GM12878 (cell line): Measurements from ENCODE around the gene C2orf69. TPM values are rescaled to one million over a fixed set of nuclear protein-coding genes. Genes with fewer than 3 reads are reported as not detected.
A peak's percentile ranks its signal among the peaks of the same experiment; 100 is the strongest.

Source experiments
- ATAC-seq: fragments of 200-7000 bp; cut with Tn5 transposase; 3 replicates; pipeline ENCODE4 v1.9.1; 2020; ENCODE audit warnings: mild to moderate bottlenecking, moderate library complexity
- BruUV-seq: library from RNA; stranded (reverse); fragments of 400-500 nt; replicated peaks from 2 replicates; lab custom pipeline; 2021; lab: Mats Ljungman, UMichigan
- CTCF ChIA-PET: fragments of 300-600 bp; sonication (Branson Sonifier 250); formaldehyde crosslinking; extraction: SDS; loops from one replicate; lab custom pipeline; 2021; ENCODE audit warnings: inconsistent platforms; lab: Yijun Ruan, JAX
- POLR2A ChIA-PET: fragments of 350-600 bp; formaldehyde crosslinking; extraction: SDS; loops from one replicate; lab custom pipeline; 2021; ENCODE audit warnings: inconsistent platforms; lab: Charles Lee
- RAD21 ChIA-PET: fragments of 300-600 bp; sonication (Branson Sonifier 250); formaldehyde crosslinking; loops from one replicate; lab custom pipeline; 2023; ENCODE audit warnings: antibody characterized with exemption; ENCODE audit not compliant: unreplicated experiment; lab: Charles Lee
- SMC1A ChIA-PET: fragments of 300-600 bp; sonication (Branson Sonifier 250); formaldehyde crosslinking; loops from one replicate; lab custom pipeline; 2023; ENCODE audit not compliant: unreplicated experiment, uncharacterized antibody; lab: Charles Lee
- DNase-seq: peaks from one replicate; pipeline ENCODE4 v3.0.0-alpha.2; 2011; ENCODE audit warnings: low read depth, low spot score
- FAIRE-seq: peaks from 3 replicates; lab custom pipeline; 2011; peaks lifted over from hg19 to GRCh38; lab: Jason Lieb, UNC
- H2AFZ ChIP-seq: 2 replicates; pipeline ENCODE4 v1.6.0; 2011; ENCODE audit warnings: low read depth, low read length, control low read depth; ENCODE audit not compliant: control insufficient read depth
- H3K27ac ChIP-seq: 2 replicates; pipeline ENCODE4 v1.5.1; 2011; ENCODE audit warnings: control low read depth; ENCODE audit not compliant: control insufficient read depth, insufficient read depth
- H3K27me3 ChIP-seq, 2 experiments: replicated peaks in 1 of 2; 2 replicates each; pipeline versions ENCODE4 v1.6.0 to v1.6.1; 2011; ENCODE audit warnings: low read length in 1 of 2; ENCODE audit not compliant: control insufficient read depth in 2 of 2, insufficient read depth in 2 of 2
- H3K36me3 ChIP-seq, 2 experiments: 2 replicates each; pipeline ENCODE4 v1.5.1; 2011; ENCODE audit warnings: low read length in 1 of 2; ENCODE audit not compliant: control insufficient read depth in 2 of 2, insufficient read depth in 2 of 2
- H3K4me1 ChIP-seq: 2 replicates; pipeline ENCODE4 v1.6.1; 2011; ENCODE audit warnings: mild to moderate bottlenecking, low read length, moderate library complexity, mixed read lengths; ENCODE audit not compliant: control insufficient read depth, insufficient read depth
- H3K4me2 ChIP-seq: 2 replicates; pipeline ENCODE4 v1.6.0; 2011; ENCODE audit warnings: control low read depth; ENCODE audit not compliant: control insufficient read depth, insufficient read depth
- H3K4me3 ChIP-seq: fragments of 200-600 bp; sonication (generic); 2 replicates; pipeline ENCODE4 v1.5.1; 2016
- H3K79me2 ChIP-seq: 2 replicates; pipeline ENCODE4 v1.6.0; 2011; ENCODE audit warnings: low read length; ENCODE audit not compliant: control insufficient read depth, insufficient read depth
- H3K9ac ChIP-seq: 2 replicates; pipeline ENCODE4 v1.8.0; 2011; ENCODE audit warnings: low read length, control low read depth, mixed read lengths; ENCODE audit not compliant: control insufficient read depth, insufficient read depth
- H3K9me3 ChIP-seq: replicated peaks from 3 replicates; pipeline ENCODE4 v1.5.1; 2011; ENCODE audit warnings: mild to moderate bottlenecking, low read length; ENCODE audit not compliant: control insufficient read depth, insufficient read depth
- H4K20me1 ChIP-seq: 2 replicates; pipeline ENCODE4 v1.6.0; 2011; ENCODE audit not compliant: control insufficient read depth, insufficient read depth
- CREB1 ChIP-seq: IDR thresholded peaks from 2 replicates; pipeline ENCODE4 v1.6.1; 2012; ENCODE audit warnings: low read depth, mild to moderate bottlenecking, inconsistent platforms
- HDAC6 ChIP-seq: fragments of 200-600 bp; sonication (generic); IDR thresholded peaks from one replicate; pipeline ENCODE4 v1.8.0; 2017; ENCODE audit warnings: antibody characterized with exemption; ENCODE audit not compliant: unreplicated experiment
- HDGF ChIP-seq: fragments of 450-650 bp; IDR thresholded peaks from 2 replicates; pipeline ENCODE4 v1.6.1; 2016; ENCODE audit warnings: antibody characterized with exemption
- LARP7 ChIP-seq: fragments of 450-650 bp; IDR thresholded peaks from 2 replicates; pipeline ENCODE4 v1.6.1; 2017; ENCODE audit warnings: mild to moderate bottlenecking
- NFYB ChIP-seq: IDR thresholded peaks from 2 replicates; pipeline ENCODE4 v1.6.1; 2011; ENCODE audit warnings: low read depth, mild to moderate bottlenecking, low read length, improper control_type of control experiment, moderate library complexity; ENCODE audit not compliant: insufficient read depth
- NR2C2 ChIP-seq: IDR thresholded peaks from 2 replicates; pipeline ENCODE4 v1.6.1; 2011; ENCODE audit warnings: borderline replicate concordance, low read depth; ENCODE audit not compliant: control insufficient read depth, insufficient read length
- SMC3 ChIP-seq: IDR thresholded peaks from 2 replicates; pipeline ENCODE4 v1.6.1; 2011; ENCODE audit warnings: low read length, improper control_type of control experiment, borderline replicate concordance
- SP1 ChIP-seq: IDR thresholded peaks from one replicate; pipeline ENCODE4 v1.6.1; 2011; ENCODE audit warnings: low read depth, low read length
- SUZ12 ChIP-seq: fragments of 200-600 bp; sonication (generic); IDR thresholded peaks from one replicate; pipeline ENCODE4 v1.6.1; 2018; ENCODE audit warnings: antibody characterized with exemption, mild to moderate bottlenecking; ENCODE audit not compliant: unreplicated experiment
- TARDBP ChIP-seq: IDR thresholded peaks from 2 replicates; pipeline ENCODE4 v1.6.1; 2016; ENCODE audit warnings: borderline replicate concordance
- YBX1 ChIP-seq: fragments of 450-650 bp; IDR thresholded peaks from 2 replicates; pipeline ENCODE4 v1.6.1; 2016; ENCODE audit warnings: antibody characterized with exemption
- WGBS: methylation state at CpG from one replicate; pipeline ENCODE4 v1.1.6; 2016; ENCODE audit warnings: low lambda C conversion rate; ENCODE audit not compliant: insufficient replicate concordance, insufficient coverage; ENCODE audit errors: missing lambda C conversion rate; 5-methylcytosine and 5-hydroxymethylcytosine counted together
- in situ Hi-C: fragments of 300-500 bp; cut with MboI; formaldehyde crosslinking; loops from 9 replicates; pipeline ENCODE4 v1.14.3; 2018; ENCODE audit warnings: mixed read lengths
- intact Hi-C: fragments of 100-400 bp; cut with micrococcal nuclease; formaldehyde crosslinking; loops from one replicate; pipeline ENCODE4 v1.14.2; 2022; ENCODE audit not compliant: unreplicated experiment
- polyA plus RNA-seq, 11 experiments: library from polyadenylated mRNA; depleted of rRNA in 4 of 11; unstranded in 6 of 11; stranded (reverse) in 5 of 11; fragments of >200 nt; fragmentation: Nextera tagmentation in 4 of 11; fragmentation: Illumina TruSeq in 1 of 11; extraction: Ambion mirVana in 4 of 11; extraction: Trizol in 1 of 11; gene quantifications; 1 replicate in 1 of 11; 2 replicates in 10 of 11; pipeline versions ENCODE4 v1.2.1 to v1.2.3, GENCODE V29; 2011 to 2016; ENCODE audit warnings: inconsistent platforms in 2 of 11, missing spikeins in 2 of 11, low read depth in 1 of 11
- total RNA-seq, 4 experiments: library from RNA; depleted of rRNA in 3 of 4; stranded (reverse); fragments of >200 nt in 3 of 4; fragmentation: Illumina TruSeq in 1 of 4; extraction: Trizol in 1 of 4; gene quantifications; 2 replicates each; pipeline versions ENCODE4 v1.2.1 to v1.2.3, GENCODE V29; 2013 to 2021
- TF ChIP-seq, protein P1 (sequence below): IDR thresholded peaks from 2 replicates; pipeline ENCODE4 v1.6.1; 2011; ENCODE audit warnings: mild to moderate bottlenecking, low read depth, low read length, moderate library complexity; ENCODE audit not compliant: insufficient replicate concordance
- TF ChIP-seq, protein P2 (sequence below): fragments of 450-650 bp; IDR thresholded peaks from 2 replicates; pipeline ENCODE4 v1.6.1; 2017; ENCODE audit warnings: mild to moderate bottlenecking, moderate library complexity
- TF ChIP-seq, protein P3 (sequence below): fragments of 450-650 bp; formaldehyde crosslinking; IDR thresholded peaks from 2 replicates; pipeline ENCODE4 v1.4.0; 2022; ENCODE audit warnings: mild to moderate bottlenecking, moderate library complexity

C2orf69 gene
- total and polyA plus RNA-seq, 10 of the 15 experiments (the other 5 are each of a cell fraction or from before 2014, with no cell fraction given), result 6.3 to 20.3 (median 11.1) TPM

DNA sequence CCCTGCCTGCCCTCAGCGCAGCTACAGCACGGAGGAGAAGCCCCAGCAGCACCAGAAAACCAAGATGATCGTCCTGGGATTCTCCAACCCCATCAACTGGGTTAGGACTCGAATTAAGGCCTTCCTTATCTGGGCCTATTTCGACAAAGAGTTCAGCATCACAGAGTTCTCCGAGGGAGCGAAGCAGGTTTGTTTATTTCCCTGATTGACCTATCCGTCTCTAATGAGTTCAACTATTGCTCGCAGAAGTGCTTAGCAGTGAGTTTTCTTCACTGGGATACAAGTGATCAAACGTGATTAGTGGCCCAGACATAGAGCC, 44.9 kb downstream of the C2orf69 start (continued):
- TF ChIP-seq, protein P1, sequence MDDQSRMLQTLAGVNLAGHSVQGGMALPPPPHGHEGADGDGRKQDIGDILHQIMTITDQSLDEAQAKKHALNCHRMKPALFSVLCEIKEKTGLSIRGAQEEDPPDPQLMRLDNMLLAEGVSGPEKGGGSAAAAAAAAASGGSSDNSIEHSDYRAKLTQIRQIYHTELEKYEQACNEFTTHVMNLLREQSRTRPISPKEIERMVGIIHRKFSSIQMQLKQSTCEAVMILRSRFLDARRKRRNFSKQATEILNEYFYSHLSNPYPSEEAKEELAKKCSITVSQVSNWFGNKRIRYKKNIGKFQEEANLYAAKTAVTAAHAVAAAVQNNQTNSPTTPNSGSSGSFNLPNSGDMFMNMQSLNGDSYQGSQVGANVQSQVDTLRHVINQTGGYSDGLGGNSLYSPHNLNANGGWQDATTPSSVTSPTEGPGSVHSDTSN, result no peak
- TF ChIP-seq SP1 (no peak), TARDBP (no peak)

DNA sequence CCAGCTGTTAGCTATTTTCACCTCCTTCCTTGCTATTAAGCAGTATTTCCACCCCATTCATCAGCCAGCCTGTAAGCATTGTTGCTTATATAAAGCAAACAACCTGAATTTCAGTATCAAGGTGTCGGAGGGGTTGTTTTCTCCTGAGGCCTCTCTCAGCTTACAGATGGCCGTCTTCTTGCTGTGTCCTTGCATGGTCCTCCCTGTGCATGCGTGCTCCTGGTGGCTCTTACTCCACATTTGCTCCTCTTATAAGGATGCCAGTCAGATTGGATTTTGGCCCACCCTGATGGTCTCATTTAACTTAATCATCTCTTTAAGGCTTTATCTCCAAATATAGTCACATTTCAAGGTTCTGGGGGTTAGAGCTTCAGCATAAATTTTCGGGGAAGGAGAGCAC, 46.9 kb downstream of the C2orf69 start:
- BruUV-seq, result no TSS peak
- no peak for FAIRE-seq
- H3K9ac ChIP-seq, result no peak overlapping the region
- no peak for DNase-seq
- H3K4me2 ChIP-seq, result peak overlapping the region; percentile 70
- no peak for ATAC-seq
- in situ Hi-C loops (no loop called here), intact Hi-C loops (loop anchor here (10.0 kb wide), 2 partner anchors 857 to 1177 kb away; partner anchors contain the start of gene BZW1)
- H3K4me3 ChIP-seq, result no peak overlapping the region
- no peaks in the 10 kb centered on the region; the same call in 1 of the 2 replicates for H4K20me1 ChIP-seq
- CTCF ChIA-PET, result interaction anchor here (0.8 kb wide), 1 partner anchor 10 kb away, joined by 3 read pairs; no protein-coding TSS in a partner anchor
- SMC1A ChIA-PET, result interaction anchor here (1.1 kb wide), 1 partner anchor 9 kb away, joined by 3 read pairs; no protein-coding TSS in a partner anchor
- peaks cover 4% of the 10 kb centered on the region; the same call in 1 of the 2 replicates for H3K4me1 ChIP-seq
- no peaks in the 10 kb centered on the region for H3K9me3 ChIP-seq
- no peak overlapping the region for H2AFZ ChIP-seq
- POLR2A ChIA-PET, result interaction anchor here (0.5 to 0.8 kb wide), 3 partner anchors 11 to 910 kb away, joined by 3 to 8 read pairs (median 4); no protein-coding TSS in a partner anchor
- no peaks in the 10 kb centered on the region for H3K27me3 ChIP-seq
- peaks cover 2 to 5% of the 10 kb centered on the region in 2 experiments; a peak in 3 of 4 replicates for H3K36me3 ChIP-seq
- peaks cover 56% of the 10 kb centered on the region for H3K79me2 ChIP-seq
- 91% methylated on average over 4 of the region's 4 CpGs for WGBS
- H3K27ac ChIP-seq, result no peak overlapping the region
- RAD21 ChIA-PET, result no interaction called here
- TF ChIP-seq, protein P2, sequence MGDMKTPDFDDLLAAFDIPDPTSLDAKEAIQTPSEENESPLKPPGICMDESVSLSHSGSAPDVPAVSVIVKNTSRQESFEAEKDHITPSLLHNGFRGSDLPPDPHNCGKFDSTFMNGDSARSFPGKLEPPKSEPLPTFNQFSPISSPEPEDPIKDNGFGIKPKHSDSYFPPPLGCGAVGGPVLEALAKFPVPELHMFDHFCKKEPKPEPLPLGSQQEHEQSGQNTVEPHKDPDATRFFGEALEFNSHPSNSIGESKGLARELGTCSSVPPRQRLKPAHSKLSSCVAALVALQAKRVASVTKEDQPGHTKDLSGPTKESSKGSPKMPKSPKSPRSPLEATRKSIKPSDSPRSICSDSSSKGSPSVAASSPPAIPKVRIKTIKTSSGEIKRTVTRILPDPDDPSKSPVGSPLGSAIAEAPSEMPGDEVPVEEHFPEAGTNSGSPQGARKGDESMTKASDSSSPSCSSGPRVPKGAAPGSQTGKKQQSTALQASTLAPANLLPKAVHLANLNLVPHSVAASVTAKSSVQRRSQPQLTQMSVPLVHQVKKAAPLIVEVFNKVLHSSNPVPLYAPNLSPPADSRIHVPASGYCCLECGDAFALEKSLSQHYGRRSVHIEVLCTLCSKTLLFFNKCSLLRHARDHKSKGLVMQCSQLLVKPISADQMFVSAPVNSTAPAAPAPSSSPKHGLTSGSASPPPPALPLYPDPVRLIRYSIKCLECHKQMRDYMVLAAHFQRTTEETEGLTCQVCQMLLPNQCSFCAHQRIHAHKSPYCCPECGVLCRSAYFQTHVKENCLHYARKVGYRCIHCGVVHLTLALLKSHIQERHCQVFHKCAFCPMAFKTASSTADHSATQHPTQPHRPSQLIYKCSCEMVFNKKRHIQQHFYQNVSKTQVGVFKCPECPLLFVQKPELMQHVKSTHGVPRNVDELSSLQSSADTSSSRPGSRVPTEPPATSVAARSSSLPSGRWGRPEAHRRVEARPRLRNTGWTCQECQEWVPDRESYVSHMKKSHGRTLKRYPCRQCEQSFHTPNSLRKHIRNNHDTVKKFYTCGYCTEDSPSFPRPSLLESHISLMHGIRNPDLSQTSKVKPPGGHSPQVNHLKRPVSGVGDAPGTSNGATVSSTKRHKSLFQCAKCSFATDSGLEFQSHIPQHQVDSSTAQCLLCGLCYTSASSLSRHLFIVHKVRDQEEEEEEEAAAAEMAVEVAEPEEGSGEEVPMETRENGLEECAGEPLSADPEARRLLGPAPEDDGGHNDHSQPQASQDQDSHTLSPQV, result no peak
- TF ChIP-seq LARP7 (no peak), NR2C2 (no peak), SMC3 (no peak), CREB1 (no peak), HDGF (no peak), HDAC6 (no peak), NFYB (no peak), YBX1 (no peak), SUZ12 (no peak)
- TF ChIP-seq, protein P3, sequence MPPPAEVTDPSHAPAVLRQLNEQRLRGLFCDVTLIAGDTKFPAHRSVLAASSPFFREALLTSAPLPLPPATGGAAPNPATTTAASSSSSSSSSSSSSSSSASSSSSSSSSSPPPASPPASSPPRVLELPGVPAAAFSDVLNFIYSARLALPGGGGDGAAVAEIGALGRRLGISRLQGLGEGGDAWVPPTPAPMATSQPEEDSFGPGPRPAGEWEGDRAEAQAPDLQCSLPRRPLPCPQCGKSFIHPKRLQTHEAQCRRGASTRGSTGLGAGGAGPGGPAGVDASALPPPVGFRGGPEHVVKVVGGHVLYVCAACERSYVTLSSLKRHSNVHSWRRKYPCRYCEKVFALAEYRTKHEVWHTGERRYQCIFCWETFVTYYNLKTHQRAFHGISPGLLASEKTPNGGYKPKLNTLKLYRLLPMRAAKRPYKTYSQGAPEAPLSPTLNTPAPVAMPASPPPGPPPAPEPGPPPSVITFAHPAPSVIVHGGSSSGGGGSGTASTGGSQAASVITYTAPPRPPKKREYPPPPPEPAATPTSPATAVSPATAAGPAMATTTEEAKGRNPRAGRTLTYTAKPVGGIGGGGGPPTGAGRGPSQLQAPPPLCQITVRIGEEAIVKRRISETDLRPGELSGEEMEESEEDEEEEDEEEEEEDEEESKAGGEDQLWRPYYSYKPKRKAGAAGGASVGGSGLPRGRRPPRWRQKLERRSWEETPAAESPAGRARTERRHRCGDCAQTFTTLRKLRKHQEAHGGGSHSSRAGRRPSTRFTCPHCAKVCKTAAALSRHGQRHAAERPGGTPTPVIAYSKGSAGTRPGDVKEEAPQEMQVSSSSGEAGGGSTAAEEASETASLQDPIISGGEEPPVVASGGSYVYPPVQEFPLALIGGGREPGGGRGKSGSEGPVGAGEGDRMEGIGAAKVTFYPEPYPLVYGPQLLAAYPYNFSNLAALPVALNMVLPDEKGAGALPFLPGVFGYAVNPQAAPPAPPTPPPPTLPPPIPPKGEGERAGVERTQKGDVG, result no peak
- TF ChIP-seq, all 136 proteins: peak for 0
